K562 (cell line): ENCODE data around the gene HS3ST3A1. TPM values are rescaled to one million over a fixed set of nuclear protein-coding genes. Genes with fewer than 3 reads are reported as not detected.
A peak's percentile ranks its signal among the peaks of the same experiment; 100 is the strongest.

Experiments used
- ATAC-seq: fragments of 200-7000 bp; cut with Tn5 transposase; 3 replicates; pipeline ENCODE4 v1.9.1; 2020; ENCODE audit warnings: moderate library complexity
- Bru-seq: library from RNA; stranded (reverse); fragments of 400-500 nt; gene quantifications from one replicate; lab custom pipeline; 2021; lab: Mats Ljungman, UMichigan
- BruChase-seq, 2 experiments: library from RNA; stranded (reverse); fragments of 400-500 nt; gene quantifications; one replicate each; lab custom pipeline; 2021; lab: Mats Ljungman, UMichigan
- BruUV-seq: library from RNA; stranded (reverse); fragments of 400-500 nt; replicated peaks from 2 replicates; lab custom pipeline; 2021; lab: Mats Ljungman, UMichigan
- CTCF ChIA-PET: fragments of 300-600 bp; formaldehyde crosslinking; extraction: SDS; loops from one replicate; lab custom pipeline; 2021; ENCODE audit warnings: low intra/inter-chr PET ratio; lab: Yijun Ruan, JAX
- POLR2A ChIA-PET: fragments of 300-600, 350-650 bp; sonication (Branson Sonifier 250); formaldehyde crosslinking; extraction: SDS; loops from one replicate; lab custom pipeline; 2021; ENCODE audit warnings: antibody characterized with exemption, inconsistent platforms; lab: Yijun Ruan, JAX
- DNase-seq, 4 experiments: peaks; one replicate each; pipeline versions ENCODE4 v3.0.0 to v3.0.0-alpha.2; 2011 to 2018; ENCODE audit warnings: low spot score in 3 of 4, mixed read lengths in 3 of 4; ENCODE audit errors: extremely low read depth in 1 of 4
- FAIRE-seq: peaks from 2 replicates; lab custom pipeline; 2011; peaks lifted over from hg19 to GRCh38; lab: Jason Lieb, UNC
- H2AFZ ChIP-seq: 2 replicates; pipeline ENCODE4 v1.6.0; 2011; ENCODE audit warnings: low read depth, low read length, control low read depth, inconsistent platforms
- H3K27ac ChIP-seq: fragments of 200-600 bp; 3 replicates; pipeline ENCODE4 v1.8.0; 2011; ENCODE audit warnings: low read depth, mild to moderate bottlenecking, control low read depth, inconsistent platforms, low read length, moderate library complexity, mixed read lengths; ENCODE audit errors: extremely low read depth
- H3K27me3 ChIP-seq, 2 experiments: fragments of 300-600 bp in 1 of 2; 2 replicates in 1 of 2; 3 replicates in 1 of 2; pipeline versions ENCODE4 v1.6.0 to v1.8.0; 2011; ENCODE audit warnings: inconsistent platforms in 2 of 2, low read length in 2 of 2, mild to moderate bottlenecking in 1 of 2, mixed read lengths in 1 of 2, moderate library complexity in 1 of 2; ENCODE audit not compliant: control insufficient read depth in 2 of 2, insufficient read depth in 2 of 2
- H3K36me3 ChIP-seq: fragments of 300-600 bp; 3 replicates; pipeline ENCODE4 v1.8.0; 2011; ENCODE audit warnings: mild to moderate bottlenecking, low read length, inconsistent platforms; ENCODE audit not compliant: control insufficient read depth, insufficient read depth
- H3K4me1 ChIP-seq, 2 experiments: fragments of 200-600 bp in 1 of 2; replicated peaks in 1 of 2; 2 replicates in 1 of 2; 3 replicates in 1 of 2; pipeline versions ENCODE4 v1.5.1 to v1.8.0; 2011; ENCODE audit warnings: inconsistent platforms in 2 of 2, low read length in 2 of 2, mild to moderate bottlenecking in 1 of 2, mixed read lengths in 1 of 2, moderate library complexity in 1 of 2; ENCODE audit not compliant: control insufficient read depth in 2 of 2, insufficient read depth in 2 of 2
- H3K4me2 ChIP-seq: 2 replicates; pipeline ENCODE4 v1.6.1; 2011; ENCODE audit warnings: low read length, control low read depth, inconsistent platforms, mixed read lengths; ENCODE audit not compliant: insufficient read depth
- H3K4me3 ChIP-seq: fragments of 200-600 bp; sonication (generic), shearing (Covaris generic); 2 replicates; pipeline ENCODE4 v1.5.1; 2016; ENCODE audit warnings: control low read depth, inconsistent platforms
- H3K79me2 ChIP-seq: fragments of 200-600 bp; 3 replicates; pipeline ENCODE4 v1.8.0; 2011; ENCODE audit warnings: low read length, inconsistent platforms; ENCODE audit not compliant: control insufficient read depth, insufficient read depth
- H3K9ac ChIP-seq, 2 experiments: 2 replicates each; pipeline versions ENCODE4 v1.6.0 to v1.6.1; 2011; ENCODE audit warnings: low read depth in 2 of 2, low read length in 2 of 2, control low read depth in 1 of 2, inconsistent platforms in 1 of 2, mild to moderate bottlenecking in 1 of 2, mixed read lengths in 1 of 2; ENCODE audit not compliant: insufficient read depth in 1 of 2
- H3K9me1 ChIP-seq: one replicate; pipeline ENCODE4 v1.6.0; 2011; ENCODE audit warnings: inconsistent platforms, mild to moderate bottlenecking, low read length, moderate library complexity; ENCODE audit not compliant: control insufficient read depth, insufficient read depth
- H3K9me3 ChIP-seq: replicated peaks from 2 replicates; pipeline ENCODE4 v1.5.1; 2011; ENCODE audit warnings: low read depth, low read length, inconsistent platforms; ENCODE audit not compliant: control insufficient read depth, insufficient read depth
- H4K20me1 ChIP-seq: replicated peaks from 2 replicates; pipeline ENCODE4 v1.6.1; 2011; ENCODE audit warnings: low read length, inconsistent platforms, mixed read lengths; ENCODE audit not compliant: control insufficient read depth, insufficient read depth
- HCFC1 ChIP-seq: IDR thresholded peaks from 2 replicates; pipeline ENCODE4 v1.6.1; 2012; ENCODE audit warnings: low read depth, low read length, improper control_type of control experiment
- HMG20B ChIP-seq: fragments of 250-450 bp; sonication (Bioruptor Pico); IDR thresholded peaks from 2 replicates; pipeline ENCODE4 v1.5.0; 2021; ENCODE audit warnings: mild to moderate bottlenecking
- HNRNPL ChIP-seq: fragments of 200-400 bp; formaldehyde crosslinking; IDR thresholded peaks from 2 replicates; pipeline ENCODE4 v1.6.1; 2017; ENCODE audit warnings: low read depth, mild to moderate bottlenecking, low read length
- KDM4B ChIP-seq, 2 experiments: fragments of 450-650 bp in 1 of 2; sonication (generic) in 1 of 2; IDR thresholded peaks; 2 replicates each; pipeline ENCODE4 v1.6.1; 2016 to 2017; ENCODE audit warnings: borderline replicate concordance in 2 of 2, antibody characterized with exemption in 1 of 2, low read depth in 1 of 2, mild to moderate bottlenecking in 1 of 2
- L3MBTL2 ChIP-seq: fragments of 450-650 bp; IDR thresholded peaks from 2 replicates; pipeline ENCODE4 v1.6.1; 2016; ENCODE audit warnings: mild to moderate bottlenecking, moderate library complexity
- MTA1 ChIP-seq: fragments of 450-650 bp; IDR thresholded peaks from 2 replicates; pipeline ENCODE4 v1.6.1; 2017; ENCODE audit warnings: borderline replicate concordance
- RCOR1 ChIP-seq, 2 experiments: IDR thresholded peaks; 2 replicates each; pipeline ENCODE4 v1.6.1; 2012; ENCODE audit warnings: low read depth in 2 of 2, low read length in 2 of 2, borderline replicate concordance in 1 of 2, improper control_type of control experiment in 1 of 2
- ZNF324 ChIP-seq: fragments of 250-450 bp; sonication (Bioruptor Pico); IDR thresholded peaks from 2 replicates; pipeline ENCODE4 v1.4.0; 2020; ENCODE audit warnings: mild to moderate bottlenecking
- ZNF354B ChIP-seq: fragments of 250-450 bp; sonication (Bioruptor Pico); IDR thresholded peaks from 2 replicates; pipeline ENCODE4 v1.4.0; 2020
- WGBS: fragments of 100-300 bp; shearing (Covaris generic); methylation state at CpG from one replicate; pipeline ENCODE4 v1.1.6; 2016; ENCODE audit warnings: low coverage, mixed read lengths; ENCODE audit not compliant: insufficient coverage; ENCODE audit errors: missing lambda C conversion rate; 5-methylcytosine and 5-hydroxymethylcytosine counted together
- in situ Hi-C: fragments of 300-500 bp; cut with MboI; formaldehyde crosslinking; loops from 4 replicates; pipeline ENCODE4 v1.15.0; 2018; ENCODE audit warnings: inconsistent platforms, mixed read lengths
- intact Hi-C: fragments of 100-400 bp; cut with micrococcal nuclease; formaldehyde crosslinking; loops from 2 replicates; pipeline ENCODE4 v1.14.2; 2022
- long read RNA-seq, 3 experiments: library from polyadenylated mRNA in 2 of 3; library from RNA in 1 of 3; unstranded in 2 of 3; stranded (forward) in 1 of 3; transcript quantifications; one replicate each; pipeline ENCODE4 v2.0.0, GENCODE V29; 2019 to 2022
- polyA minus RNA-seq, 3 experiments: library from RNA; depleted of rRNA, polyadenylated mRNA; stranded (reverse); fragments of >200 nt; gene quantifications; 2 replicates each; pipeline ENCODE4 v1.2.3, GENCODE V29; 2011
- polyA plus RNA-seq, 8 experiments: library from polyadenylated mRNA; depleted of rRNA in 4 of 8; stranded (reverse) in 5 of 8; unstranded in 3 of 8; fragments of >200 nt; fragmentation: Nextera tagmentation in 2 of 8; fragmentation: Illumina TruSeq in 1 of 8; extraction: Ambion mirVana in 2 of 8; extraction: Trizol in 1 of 8; gene quantifications; 2 replicates each; pipeline versions ENCODE4 v1.2.1 to v1.2.3, GENCODE V29; 2011 to 2014; ENCODE audit warnings: inconsistent platforms in 1 of 8, missing spikeins in 1 of 8
- total RNA-seq, 7 experiments: library from RNA; depleted of rRNA in 6 of 7; stranded (reverse); fragments of >200 nt in 6 of 7; fragmentation: Illumina TruSeq in 2 of 7; extraction: Trizol in 2 of 7; gene quantifications; 2 replicates each; pipeline versions ENCODE4 v1.2.1 to v1.2.3, GENCODE V29; 2011 to 2021; ENCODE audit warnings: low replicate concordance in 1 of 7
- TF ChIP-seq, protein P1 (sequence below): fragments of 250-450 bp; sonication (Bioruptor Pico); IDR thresholded peaks from 2 replicates; pipeline ENCODE4 v1.4.0; 2020
- TF ChIP-seq, protein P2 (sequence below): fragments of 450-650 bp; formaldehyde crosslinking; conservative IDR thresholded peaks from 2 replicates; pipeline ENCODE4 v1.4.0; 2022; ENCODE audit warnings: mild to moderate bottlenecking, missing genetic modification characterization
- TF ChIP-seq, protein P3 (sequence below), 2 experiments: fragments of 450-650 bp; conservative IDR thresholded peaks; 2 replicates each; pipeline ENCODE4 v1.6.1; 2017; ENCODE audit warnings: mild to moderate bottlenecking in 2 of 2, moderate library complexity in 2 of 2

Gene HS3ST3A1
- 3.4 and 11.5 TPM in 2 replicates for total RNA-seq (2011; cell fraction: chromatin; rRNA removed; ENCODE audit: low replicate concordance)
- total RNA-seq (2011; cell fraction: nucleolus; rRNA removed): 17.2 and 19.7 TPM in 2 replicates
- 7.4 and 8.5 TPM in 2 replicates for total RNA-seq (2011; cell fraction: nucleoplasm; rRNA removed)
- 14.8 and 18.5 TPM in 2 replicates for total RNA-seq (2014; rRNA removed)
- 1.2 and 1.5 TPM in 2 replicates for total RNA-seq (2014; rRNA removed; fragmentation: Illumina TruSeq; extraction: Trizol)
- 8.0 and 8.1 TPM in 2 replicates for total RNA-seq (2015; rRNA removed; fragmentation: Illumina TruSeq; extraction: Trizol)
- 11.7 and 12.0 TPM in 2 replicates for total RNA-seq (2021)
- 2.3 TPM in 2 replicates for polyA plus RNA-seq (2011; rRNA removed)
- polyA plus RNA-seq (2011; cell fraction: cytosol; rRNA removed): 5.0 and 13.1 TPM in 2 replicates
- polyA plus RNA-seq (2011; cell fraction: nucleus; rRNA removed): 2.2 and 4.5 TPM in 2 replicates
- 5.5 and 6.8 TPM in 2 replicates for polyA plus RNA-seq (2012)
- polyA plus RNA-seq (2014; fragmentation: Illumina TruSeq; extraction: Trizol): 1.7 and 9.6 TPM in 2 replicates
- polyA plus RNA-seq (2014; fragmentation: Nextera tagmentation; extraction: Ambion mirVana): under 1 TPM; 0.25 to 0.39 TPM
- polyA plus RNA-seq (2014; rRNA removed): 6.6 and 9.1 TPM in 2 replicates
- polyA minus RNA-seq (2011; rRNA and poly(A)+ RNA removed): 0.33 and 1.4 TPM in 2 replicates
- 11.8 and 18.3 TPM in 2 replicates for polyA minus RNA-seq (2011; cell fraction: cytosol; rRNA and poly(A)+ RNA removed)
- 10.0 and 15.2 TPM in 2 replicates for polyA minus RNA-seq (2011; cell fraction: nucleus; rRNA and poly(A)+ RNA removed)
- Bru-seq, nascent RNA: percentile 69 among the genes with signal in this experiment
- BruChase-seq, experiment 1, labeled RNA remaining after a 2-hour chase: percentile 65 among the genes with signal in this experiment
- percentile 61 among the genes with signal in this experiment for BruChase-seq, experiment 2, labeled RNA remaining after a 6-hour chase
- long read RNA-seq, experiment 1, transcript HS3ST3A1-201 (2 exons, 2,527 nt): major isoform, 135 of 174 reads
- long read RNA-seq, experiment 1, partial matches to known transcripts: 3 of 174 reads
- long read RNA-seq, experiment 1, other reads (novel, unspliced or antisense): 36 of 174 reads
- long read RNA-seq, experiment 2, transcript HS3ST3A1-201 (2 exons, 2,527 nt): major isoform, 10 of 18 reads
- long read RNA-seq, experiment 2, partial matches to known transcripts: 0 of 18 reads
- long read RNA-seq, experiment 2, other reads (novel, unspliced or antisense): 8 of 18 reads
- long read RNA-seq, experiment 3, partial matches to known transcripts: 0 of 5 reads
- long read RNA-seq, experiment 3, other reads (novel, unspliced or antisense): 4 of 5 reads

DNA sequence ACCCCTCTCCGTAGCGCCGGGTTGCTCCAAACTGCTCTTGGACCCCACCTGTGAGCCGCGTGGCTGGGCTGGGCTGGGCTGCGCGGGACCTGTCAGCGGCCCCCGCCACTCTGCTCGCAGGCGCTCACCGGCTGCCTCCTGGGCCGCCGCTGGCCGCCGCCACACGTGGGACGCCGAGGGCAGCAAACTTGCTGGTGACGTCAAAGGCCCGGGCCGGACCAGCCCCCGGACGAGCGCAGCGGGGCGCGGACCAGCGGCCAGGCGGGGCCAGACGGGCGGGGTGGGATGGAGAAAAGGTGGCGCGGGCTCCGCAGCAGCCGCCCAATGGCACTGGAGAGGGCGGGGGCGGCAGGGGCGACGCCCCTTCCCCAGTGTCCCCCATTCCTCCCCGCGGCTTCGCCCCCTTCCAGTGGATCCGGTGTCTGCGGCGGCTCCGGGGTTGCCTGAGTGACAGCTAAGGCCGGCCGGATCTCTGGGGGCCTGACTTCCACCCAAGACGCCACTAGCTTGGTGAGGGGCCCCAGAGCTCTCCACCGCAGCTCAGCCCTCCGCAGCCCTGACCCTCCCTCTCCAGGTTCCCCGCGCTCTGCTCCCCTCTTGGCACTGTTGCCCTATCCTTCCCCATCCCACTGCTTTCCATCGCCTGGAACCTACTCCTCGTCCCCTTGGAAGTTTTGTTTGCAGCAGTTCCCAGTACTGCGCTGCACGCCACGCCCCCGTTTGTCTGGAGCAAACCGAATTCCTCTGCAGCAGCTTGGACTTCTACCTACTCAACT, at the start of gene HS3ST3A1:
TSS of gene HS3ST3A1 (minus strand) at position 154 of the 776 bp plus-strand sequence. CDS start 800 bp downstream, outside the sequence.
- Histone ChIP-seq H3K4me1 (peaks cover 3 to 22% of the 10 kb centered on the region in 2 experiments; a peak in 3 of 5 replicates), H3K4me3 (peak within 1 kb of the TSS; percentile 58), H3K79me2 (peaks cover 46% of the 10 kb centered on the region), H3K4me2 (peak within 1 kb of the TSS; percentile 82), H4K20me1 (no peaks in the 10 kb centered on the region), H3K27me3 (no peaks in the 10 kb centered on the region), H3K9ac (peak within 1 kb of the TSS; percentile 75 to 97), H2AFZ (peak within 1 kb of the TSS; percentile 94), H3K27ac (peak within 1 kb of the TSS; percentile 67), H3K36me3 (no peaks in the 10 kb centered on the region), H3K9me1 (no peaks in the 10 kb centered on the region), H3K9me3 (no peaks in the 10 kb centered on the region)
- intact Hi-C loops (loop anchor here (2.0 kb wide), 1 partner anchor 37 kb away; no protein-coding TSS in a partner anchor), in situ Hi-C loops (no loop called here)
- WGBS: 5% methylated on average over 11 of the region's 61 CpGs
- FAIRE-seq (no peak), DNase-seq (peak; percentile 80 to 89 (median 85)), ATAC-seq (peak; percentile 81)
- ChIA-PET POLR2A (interaction anchor here (0.7 kb wide), 1 partner anchor 308 kb away, joined by 5 read pairs; no protein-coding TSS in a partner anchor), CTCF (no interaction called here)
- no TSS peak for BruUV-seq
- TF ChIP-seq HNRNPL (peak; percentile 61; the same call in 1 of the 2 replicates), ZNF324 (CRISPR knock-in tag) (no peak), ZNF354B (no peak), RCOR1 (IDR thresholded peaks at IDR 0.05; ENCODE audit: borderline replicate concordance in 1 of 2, low read depth in 2 of 2, low read length in 2 of 2) (peak in 1 of 2 experiments; percentile 42; a peak in 1 of 4 replicates), HMG20B (no peak), HCFC1 (peak; percentile 26), MTA1 (no peak; the same call in 1 of the 2 replicates), KDM4B (IDR thresholded peaks at IDR 0.05; ENCODE audit: borderline replicate concordance in 2 of 2, low read depth in 1 of 2) (no peak), L3MBTL2 (peak; percentile 74)
- TF ChIP-seq, protein P1, sequence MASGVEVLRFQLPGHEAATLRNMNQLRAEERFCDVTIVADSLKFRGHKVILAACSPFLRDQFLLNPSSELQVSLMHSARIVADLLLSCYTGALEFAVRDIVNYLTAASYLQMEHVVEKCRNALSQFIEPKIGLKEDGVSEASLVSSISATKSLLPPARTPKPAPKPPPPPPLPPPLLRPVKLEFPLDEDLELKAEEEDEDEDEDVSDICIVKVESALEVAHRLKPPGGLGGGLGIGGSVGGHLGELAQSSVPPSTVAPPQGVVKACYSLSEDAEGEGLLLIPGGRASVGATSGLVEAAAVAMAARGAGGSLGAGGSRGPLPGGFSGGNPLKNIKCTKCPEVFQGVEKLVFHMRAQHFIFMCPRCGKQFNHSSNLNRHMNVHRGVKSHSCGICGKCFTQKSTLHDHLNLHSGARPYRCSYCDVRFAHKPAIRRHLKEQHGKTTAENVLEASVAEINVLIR (CRISPR knock-in tag): peak; percentile 59
- TF ChIP-seq, protein P2, sequence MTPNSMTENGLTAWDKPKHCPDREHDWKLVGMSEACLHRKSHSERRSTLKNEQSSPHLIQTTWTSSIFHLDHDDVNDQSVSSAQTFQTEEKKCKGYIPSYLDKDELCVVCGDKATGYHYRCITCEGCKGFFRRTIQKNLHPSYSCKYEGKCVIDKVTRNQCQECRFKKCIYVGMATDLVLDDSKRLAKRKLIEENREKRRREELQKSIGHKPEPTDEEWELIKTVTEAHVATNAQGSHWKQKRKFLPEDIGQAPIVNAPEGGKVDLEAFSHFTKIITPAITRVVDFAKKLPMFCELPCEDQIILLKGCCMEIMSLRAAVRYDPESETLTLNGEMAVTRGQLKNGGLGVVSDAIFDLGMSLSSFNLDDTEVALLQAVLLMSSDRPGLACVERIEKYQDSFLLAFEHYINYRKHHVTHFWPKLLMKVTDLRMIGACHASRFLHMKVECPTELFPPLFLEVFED (CRISPR knock-in tag): no peak
- TF ChIP-seq, protein P3, sequence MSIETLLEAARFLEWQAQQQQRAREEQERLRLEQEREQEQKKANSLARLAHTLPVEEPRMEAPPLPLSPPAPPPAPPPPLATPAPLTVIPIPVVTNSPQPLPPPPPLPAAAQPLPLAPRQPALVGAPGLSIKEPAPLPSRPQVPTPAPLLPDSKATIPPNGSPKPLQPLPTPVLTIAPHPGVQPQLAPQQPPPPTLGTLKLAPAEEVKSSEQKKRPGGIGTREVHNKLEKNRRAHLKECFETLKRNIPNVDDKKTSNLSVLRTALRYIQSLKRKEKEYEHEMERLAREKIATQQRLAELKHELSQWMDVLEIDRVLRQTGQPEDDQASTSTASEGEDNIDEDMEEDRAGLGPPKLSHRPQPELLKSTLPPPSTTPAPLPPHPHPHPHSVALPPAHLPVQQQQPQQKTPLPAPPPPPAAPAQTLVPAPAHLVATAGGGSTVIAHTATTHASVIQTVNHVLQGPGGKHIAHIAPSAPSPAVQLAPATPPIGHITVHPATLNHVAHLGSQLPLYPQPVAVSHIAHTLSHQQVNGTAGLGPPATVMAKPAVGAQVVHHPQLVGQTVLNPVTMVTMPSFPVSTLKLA (conservative IDR thresholded peaks at IDR 0.05): peak; percentile 84 to 92
